ENCODE measurements around the gene PSMD13.

PSMD13 gene

GRCh38 chr11:203945-204586 lies 32.7 kb upstream of the PSMD13 start:
- TF ChIP-seq GATA3 (IDR thresholded peaks at IDR 0.05; ENCODE audit: low read depth, low read length), result no peak
- TF ChIP-seq GATA2 (IDR thresholded peaks at IDR 0.05; ENCODE audit: low read depth, low read length), result no peak

- no peak for TF ChIP-seq GATA2 (IDR thresholded peaks at IDR 0.05; ENCODE audit: low read depth, low read length)
- TF ChIP-seq GATA3 (IDR thresholded peaks at IDR 0.05; ENCODE audit: low read depth, low read length), result no peak
Observed at GRCh38 chr11:204587-205109, 32.1 kb upstream of the PSMD13 start.

GRCh38 chr11:205221-206001 lies 31.4 kb upstream of the PSMD13 start:
- TF ChIP-seq GATA2 (IDR thresholded peaks at IDR 0.05; ENCODE audit: low read depth, low read length) (no peak), GATA3 (IDR thresholded peaks at IDR 0.05; ENCODE audit: low read depth, low read length) (no peak)

GRCh38 chr11:206002-206384 lies 30.8 kb upstream of the PSMD13 start:
- no peak for TF ChIP-seq GATA2 (IDR thresholded peaks at IDR 0.05; ENCODE audit: low read depth, low read length)
- TF ChIP-seq GATA3 (IDR thresholded peaks at IDR 0.05; ENCODE audit: low read depth, low read length), result no peak

GRCh38 chr11:206526-207207 lies 30.1 kb upstream of the PSMD13 start:
- TF ChIP-seq GATA2 (IDR thresholded peaks at IDR 0.05; ENCODE audit: low read depth, low read length), result no peak
- TF ChIP-seq GATA3 (IDR thresholded peaks at IDR 0.05; ENCODE audit: low read depth, low read length), result no peak

- TF ChIP-seq GATA3 (IDR thresholded peaks at IDR 0.05; ENCODE audit: low read depth, low read length) (no peak), GATA2 (IDR thresholded peaks at IDR 0.05; ENCODE audit: low read depth, low read length) (no peak)
Observed at GRCh38 chr11:207208-207862, 29.4 kb upstream of the PSMD13 start, which contains the start of the genes BET1L and RIC8A. BET1L (minus strand) TSS chr11:207399; CDS start chr11:207321, 78 bp downstream. RIC8A (plus strand) TSS chr11:207708; CDS start chr11:208855, 1,147 bp downstream.

- TF ChIP-seq GATA3 (IDR thresholded peaks at IDR 0.05; ENCODE audit: low read depth, low read length) (no peak), GATA2 (IDR thresholded peaks at IDR 0.05; ENCODE audit: low read depth, low read length) (no peak)
Observed at GRCh38 chr11:207863-208180, 29.0 kb upstream of the PSMD13 start.

- TF ChIP-seq GATA3 (IDR thresholded peaks at IDR 0.05; ENCODE audit: low read depth, low read length) (no peak), GATA2 (IDR thresholded peaks at IDR 0.05; ENCODE audit: low read depth, low read length) (no peak)
Observed at GRCh38 chr11:208181-208916, 28.4 kb upstream of the PSMD13 start.

- TF ChIP-seq GATA2 (IDR thresholded peaks at IDR 0.05; ENCODE audit: low read depth, low read length), result no peak
- TF ChIP-seq GATA3 (IDR thresholded peaks at IDR 0.05; ENCODE audit: low read depth, low read length), result no peak
Observed at GRCh38 chr11:208917-209260, 27.9 kb upstream of the PSMD13 start.

GRCh38 chr11:209275-210121 lies 27.3 kb upstream of the PSMD13 start:
- TF ChIP-seq GATA3 (IDR thresholded peaks at IDR 0.05; ENCODE audit: low read depth, low read length) (no peak), GATA2 (IDR thresholded peaks at IDR 0.05; ENCODE audit: low read depth, low read length) (no peak)

- TF ChIP-seq GATA2 (IDR thresholded peaks at IDR 0.05; ENCODE audit: low read depth, low read length) (no peak), GATA3 (IDR thresholded peaks at IDR 0.05; ENCODE audit: low read depth, low read length) (no peak)
Observed at GRCh38 chr11:210122-210802, 26.5 kb upstream of the PSMD13 start.

GRCh38 chr11:210803-211180 lies 26.0 kb upstream of the PSMD13 start:
- no peak for TF ChIP-seq GATA2 (IDR thresholded peaks at IDR 0.05; ENCODE audit: low read depth, low read length)
- TF ChIP-seq GATA3 (IDR thresholded peaks at IDR 0.05; ENCODE audit: low read depth, low read length), result no peak
